Central memory CD4-positive, alpha-beta T cell (primary cell): Measurements from ENCODE around the gene MYLK2.
"Not testable (repeated sequence)": the region's sequence is repeated elsewhere in the genome, so short reads cannot be mapped to it uniquely, and the experiment has no call there.

Source experiments
- DNase-seq: peaks from one replicate; pipeline ENCODE4 v3.0.0; 2022

MYLK2 gene

GRCh38 chr20:31816221-31816620 is 2.9 kb upstream of the MYLK2 start:
- no peak for DNase-seq

GRCh38 chr20:31817461-31817860 is 1.7 kb upstream of the MYLK2 start:
- no peak for DNase-seq

DNA sequence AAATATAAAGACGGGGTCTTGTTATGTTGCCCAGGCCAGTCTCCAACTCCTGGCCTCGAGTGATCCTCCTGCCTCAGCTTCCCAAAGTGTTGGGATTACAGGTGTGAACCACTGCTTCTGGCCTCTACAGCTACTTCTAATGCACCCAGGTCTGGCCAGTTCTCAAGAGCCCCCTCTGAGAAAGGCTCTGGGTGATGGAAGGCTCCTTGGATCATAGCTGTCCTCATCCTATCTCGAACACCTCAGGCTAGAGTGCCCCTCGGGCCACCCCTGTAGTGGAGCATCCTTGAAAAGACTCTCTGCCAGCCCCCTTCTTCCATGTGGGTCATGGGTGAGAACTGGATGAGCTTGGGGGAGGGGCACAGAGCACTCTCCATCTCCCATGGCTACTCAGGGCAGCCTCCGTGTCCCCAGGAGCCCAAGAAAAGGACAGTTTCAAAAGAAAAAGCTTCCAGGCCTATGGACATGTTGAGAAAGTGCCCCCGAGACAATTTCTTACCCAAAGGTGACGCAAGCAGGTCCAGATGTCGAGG is 714 bp upstream of the MYLK2 start:
- DNase-seq, result no peak

GRCh38 chr20:31820228-31820627 is 1.1 kb downstream of the MYLK2 start:
- DNase-seq, result no peak

DNA sequence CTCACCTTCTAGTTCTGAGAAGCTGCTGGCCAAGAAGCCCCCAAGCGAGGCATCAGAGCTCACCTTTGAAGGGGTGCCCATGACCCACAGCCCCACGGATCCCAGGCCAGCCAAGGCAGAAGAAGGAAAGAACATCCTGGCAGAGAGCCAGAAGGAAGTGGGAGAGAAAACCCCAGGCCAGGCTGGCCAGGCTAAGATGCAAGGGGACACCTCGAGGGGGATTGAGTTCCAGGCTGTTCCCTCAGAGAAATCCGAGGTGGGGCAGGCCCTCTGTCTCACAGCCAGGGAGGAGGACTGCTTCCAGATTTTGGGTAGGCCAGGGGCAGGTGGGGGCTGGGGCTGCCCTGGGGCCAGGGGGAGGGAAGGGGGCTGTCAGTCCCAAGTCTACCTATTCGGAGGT is 2.3 kb downstream of the MYLK2 start:
- DNase-seq, result no peak

DNA sequence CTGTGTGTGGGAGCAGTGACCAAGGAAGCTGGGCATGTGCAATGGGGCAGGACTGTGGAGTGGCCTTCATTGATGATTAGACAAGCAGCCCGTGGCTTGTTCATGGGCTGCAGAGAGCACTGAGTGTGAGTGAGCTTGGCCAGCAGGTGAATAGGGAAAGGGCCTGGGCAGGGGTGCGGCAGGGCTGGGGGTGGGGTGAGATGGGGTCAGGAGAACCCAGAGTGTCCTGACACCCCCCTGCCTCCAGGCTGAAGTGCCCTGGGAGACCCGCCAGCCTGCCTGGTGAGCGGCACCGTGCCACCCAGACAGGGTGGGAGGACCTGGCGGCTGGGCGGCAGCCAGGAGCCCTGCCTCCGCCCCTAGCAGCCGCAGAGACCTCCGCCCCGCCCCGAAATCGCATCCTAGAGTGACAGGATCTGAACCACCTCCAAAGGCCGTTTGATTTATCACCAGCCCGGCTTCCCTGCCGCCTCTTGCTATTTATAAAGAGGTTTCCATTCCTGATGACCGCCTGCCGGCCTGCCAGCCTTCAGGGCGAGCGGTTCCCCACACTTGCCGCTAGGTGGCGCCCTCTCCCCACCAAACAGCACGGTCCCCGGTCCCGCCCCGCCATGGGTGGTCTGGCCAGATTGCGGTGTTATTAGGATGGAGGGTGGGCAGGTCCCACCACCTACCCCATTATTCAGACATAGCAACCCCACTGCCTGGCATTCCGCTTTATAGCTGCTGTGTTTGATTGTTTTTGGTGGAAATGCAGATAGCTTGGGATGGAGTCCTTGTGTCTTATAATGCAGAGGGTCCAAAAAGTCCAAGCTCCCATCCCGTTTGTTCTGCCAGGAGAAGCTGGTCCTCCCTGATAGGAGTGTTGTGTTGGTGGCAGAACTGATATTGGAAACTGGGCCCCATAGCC is 3.5 kb downstream of the MYLK2 start:
- peak; percentile 56 for DNase-seq

GRCh38 chr20:31823360-31824124 is 4.4 kb downstream of the MYLK2 start:
- no peak for DNase-seq

DNA sequence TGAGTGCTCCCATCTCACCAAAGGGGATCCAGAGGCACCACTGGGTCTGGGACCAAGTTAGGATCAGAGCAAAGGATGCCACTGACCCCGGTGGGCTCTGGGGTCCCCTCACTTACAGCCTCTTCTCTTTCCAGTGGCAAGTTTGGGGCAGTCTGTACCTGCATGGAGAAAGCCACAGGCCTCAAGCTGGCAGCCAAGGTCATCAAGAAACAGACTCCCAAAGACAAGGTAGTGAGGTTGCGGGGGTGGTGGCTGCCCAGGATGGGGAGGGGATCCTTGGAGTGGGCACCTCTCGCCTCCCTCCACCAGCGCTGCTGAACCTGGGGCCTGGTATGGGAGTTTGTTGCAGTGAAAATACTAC is 4.9 kb downstream of the MYLK2 start:
- DNase-seq, result no peak

DNA sequence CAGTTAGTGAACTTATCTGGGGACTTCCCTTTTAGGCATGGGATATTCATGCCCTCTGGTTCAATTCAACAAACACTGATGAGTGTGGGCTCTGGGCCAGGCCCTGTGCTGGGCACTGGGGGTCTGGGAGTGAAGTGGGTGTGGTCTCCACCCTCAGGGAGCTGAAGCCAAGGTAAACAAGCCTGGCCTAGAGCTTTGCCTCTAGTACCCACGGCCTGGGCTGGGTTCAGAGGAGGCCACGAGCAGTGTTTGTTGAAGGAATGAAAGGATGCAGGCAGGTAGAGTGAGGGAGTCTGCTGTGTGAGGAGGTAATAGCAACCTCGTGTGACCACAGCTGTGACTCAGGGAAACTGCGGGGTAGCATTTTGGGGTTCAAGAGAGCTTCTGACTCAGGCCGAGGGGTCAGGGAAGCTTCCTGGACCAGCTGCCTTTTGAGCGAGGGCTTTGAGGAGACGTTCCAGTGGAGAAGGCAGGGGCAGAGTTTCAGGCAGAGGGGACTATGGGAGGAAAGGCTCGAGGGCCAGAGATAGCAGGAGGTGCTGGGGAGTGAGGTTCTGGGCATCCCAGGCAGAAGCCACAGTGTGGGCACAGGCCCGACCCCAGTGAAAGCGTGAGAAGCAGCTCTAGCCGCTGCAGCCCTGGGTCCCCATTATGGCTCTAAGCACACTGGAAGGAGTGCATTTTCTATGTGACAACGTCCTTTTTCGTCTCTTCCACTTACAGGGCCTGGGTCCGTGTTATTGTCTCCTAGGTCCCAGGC is 5.6 kb downstream of the MYLK2 start:
- DNase-seq, result no peak

- no peak for DNase-seq
Observed at GRCh38 chr20:31826074-31826473, 6.9 kb downstream of the MYLK2 start.

- DNase-seq, result no peak
Observed at GRCh38 chr20:31827059-31827458, 7.9 kb downstream of the MYLK2 start.

DNA sequence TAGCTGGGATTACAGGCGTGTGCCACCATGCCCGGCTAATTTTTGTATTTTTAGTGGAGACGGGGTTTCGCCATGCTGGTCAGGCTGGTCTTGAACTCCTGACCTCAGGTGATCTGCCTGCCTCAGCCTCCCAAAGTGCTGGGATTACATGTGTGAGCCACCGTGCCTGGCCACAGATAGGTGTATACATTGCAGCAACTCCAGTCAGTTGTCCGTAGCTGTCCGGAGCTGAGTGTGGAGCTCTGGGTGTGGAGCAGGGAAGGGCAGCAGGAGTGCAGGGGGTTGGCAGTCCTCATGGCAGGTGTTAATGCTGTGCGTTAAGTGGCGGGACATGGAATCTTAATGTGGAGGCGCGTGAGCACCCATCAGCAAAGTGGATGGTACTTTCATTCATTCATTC is 8.9 kb downstream of the MYLK2 start:
- DNase-seq, result not testable (repeated sequence)

- no peak for DNase-seq
Observed at GRCh38 chr20:31829731-31830130, 10.6 kb downstream of the MYLK2 start.

DNA sequence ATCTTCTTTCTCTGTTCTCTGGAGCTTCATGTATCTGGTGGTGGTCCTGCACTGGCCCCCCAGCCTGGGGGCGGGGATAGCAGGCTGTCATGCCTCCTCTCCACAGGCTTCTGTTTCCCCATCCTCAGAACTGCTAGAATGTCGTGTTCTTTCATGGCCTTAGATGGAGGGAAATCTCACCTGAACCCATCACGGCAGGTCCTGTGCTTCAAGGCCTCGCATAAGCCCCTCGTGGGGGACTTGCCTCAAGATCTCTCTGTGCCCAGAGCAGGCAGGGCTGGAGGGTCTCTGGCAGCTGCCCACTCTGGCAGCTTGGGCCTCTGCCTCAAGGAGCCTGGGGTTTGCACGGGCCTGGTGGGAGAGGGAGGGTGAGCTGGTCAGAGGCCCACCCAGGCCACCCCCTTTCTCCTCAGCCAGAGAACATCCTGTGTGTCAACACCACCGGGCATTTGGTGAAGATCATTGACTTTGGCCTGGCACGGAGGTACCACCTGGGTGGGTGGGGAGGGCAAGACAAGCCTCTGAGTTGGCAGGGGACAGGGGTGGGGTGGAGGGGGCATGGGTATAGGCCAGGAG is 11.3 kb downstream of the MYLK2 start:
- DNase-seq, result no peak

DNA sequence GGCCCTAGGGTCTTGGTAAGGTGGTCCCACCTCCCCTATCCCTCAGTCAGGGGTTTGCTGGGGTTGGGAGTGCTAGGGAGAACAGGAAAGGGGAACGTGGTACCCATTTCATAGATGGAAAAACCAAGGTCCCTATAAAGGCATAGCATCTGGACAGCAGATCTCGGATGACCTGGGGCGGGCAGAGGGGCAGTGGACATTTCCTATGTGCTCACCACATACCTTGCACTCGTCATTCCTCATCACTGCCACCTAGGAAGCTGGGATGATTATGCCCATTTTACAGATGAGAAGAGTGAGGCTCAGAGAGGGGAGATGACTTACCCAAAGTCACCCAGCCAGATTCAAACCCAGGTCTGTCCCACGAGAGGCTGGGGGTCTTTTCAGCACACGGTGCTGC is 12.1 kb downstream of the MYLK2 start:
- DNase-seq, result no peak

DNA sequence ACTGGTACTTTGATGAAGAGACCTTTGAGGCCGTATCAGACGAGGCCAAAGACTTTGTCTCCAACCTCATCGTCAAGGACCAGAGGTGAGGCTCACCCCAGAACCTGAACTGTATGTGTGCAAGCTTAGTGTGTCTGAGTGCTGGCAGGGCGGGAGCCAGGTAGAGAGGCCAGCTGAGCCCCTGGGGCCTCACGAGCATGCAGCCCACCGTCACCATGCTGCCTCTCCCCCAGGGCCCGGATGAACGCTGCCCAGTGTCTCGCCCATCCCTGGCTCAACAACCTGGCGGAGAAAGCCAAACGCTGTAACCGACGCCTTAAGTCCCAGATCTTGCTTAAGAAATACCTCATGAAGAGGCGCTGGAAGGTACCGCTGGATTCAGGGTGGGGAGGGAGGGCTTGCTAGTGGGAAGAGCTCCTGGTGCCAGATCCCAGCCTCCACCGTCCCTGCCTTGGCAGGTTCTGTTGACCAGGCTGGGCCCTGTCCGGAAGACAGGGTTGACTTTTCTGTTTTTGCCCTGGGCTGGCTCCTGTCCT is 12.7 kb downstream of the MYLK2 start:
- DNase-seq, result no peak

DNA sequence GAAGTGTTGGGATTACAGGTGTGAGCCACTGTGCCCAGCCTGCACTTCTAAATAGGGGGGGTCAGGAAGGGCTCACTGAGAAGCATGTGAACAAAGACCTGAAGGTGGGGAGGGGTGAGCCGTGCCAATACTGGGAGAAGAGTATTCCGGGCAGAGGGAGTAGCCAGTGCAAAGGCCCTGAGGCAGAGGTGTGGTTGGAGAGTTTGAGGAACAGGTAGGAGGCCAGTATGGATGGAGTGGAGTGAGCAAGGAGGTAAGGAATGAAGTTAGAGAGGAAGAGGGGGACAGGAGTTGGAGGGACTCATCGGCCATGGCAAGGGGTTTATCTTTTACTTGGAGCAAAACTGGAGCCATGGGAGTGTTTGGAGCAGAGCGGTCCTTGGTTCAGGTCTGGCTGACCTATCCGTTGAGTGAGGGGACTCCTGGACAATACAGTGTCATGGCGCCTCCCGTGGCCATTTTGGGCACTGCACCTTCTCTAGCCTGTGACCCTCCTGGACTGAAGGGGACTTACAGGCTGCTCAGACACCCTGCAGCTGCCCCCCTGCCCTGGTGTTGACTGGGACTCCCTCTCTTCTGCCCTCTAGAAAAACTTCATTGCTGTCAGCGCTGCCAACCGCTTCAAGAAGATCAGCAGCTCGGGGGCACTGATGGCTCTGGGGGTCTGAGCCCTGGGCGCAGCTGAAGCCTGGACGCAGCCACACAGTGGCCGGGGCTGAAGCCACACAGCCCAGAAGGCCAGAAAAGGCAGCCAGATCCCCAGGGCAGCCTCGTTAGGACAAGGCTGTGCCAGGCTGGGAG is 14.2 kb downstream of the MYLK2 start:
- peak; percentile 15 for DNase-seq

DNA sequence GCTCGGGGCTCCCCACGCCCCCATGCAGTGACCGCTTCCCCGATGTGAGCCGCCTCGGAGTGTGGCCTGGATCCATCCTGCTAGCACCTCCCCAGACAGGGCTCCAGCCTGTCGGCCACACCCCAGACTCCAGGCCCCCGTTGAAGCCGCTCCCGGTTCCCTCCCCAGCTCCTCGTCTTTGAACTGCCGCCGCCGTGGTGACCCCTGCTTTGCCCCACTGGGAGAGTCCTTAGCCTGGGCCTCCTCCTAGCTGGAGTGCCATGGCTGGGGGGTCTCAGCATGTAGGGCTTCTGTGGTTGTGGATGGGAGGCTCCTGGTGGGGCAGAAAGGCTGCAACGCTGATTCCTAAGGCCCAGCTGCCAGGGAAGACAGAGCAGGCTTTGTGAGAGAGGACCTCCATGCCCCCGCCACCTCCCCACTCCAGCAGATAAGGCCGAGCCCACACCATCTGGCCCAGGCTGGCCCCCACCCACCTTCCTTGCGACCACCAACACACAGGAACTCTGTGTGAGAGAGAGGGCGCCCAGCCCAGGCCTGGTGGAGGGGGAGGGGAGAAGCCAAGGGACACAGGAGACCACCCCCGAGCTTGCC is 14.9 kb downstream of the MYLK2 start:
- no peak for DNase-seq

- no peak for DNase-seq
Observed at GRCh38 chr20:31835554-31835953, 16.4 kb downstream of the MYLK2 start.

GRCh38 chr20:31835977-31836852 is 17.1 kb downstream of the MYLK2 start:
- no peak for DNase-seq
